ENCODE data around the gene GNAT2.

Gene GNAT2

GRCh38 chr1:109625601-109626560 lies 6.5 kb upstream of the GNAT2 start:
- no peak for DNase-seq

- no peak for DNase-seq
Measured at GRCh38 chr1:109625176-109625575, 5.8 kb upstream of the GNAT2 start.

GRCh38 chr1:109624201-109625010 lies 5.0 kb upstream of the GNAT2 start:
- no peak for DNase-seq

DNA sequence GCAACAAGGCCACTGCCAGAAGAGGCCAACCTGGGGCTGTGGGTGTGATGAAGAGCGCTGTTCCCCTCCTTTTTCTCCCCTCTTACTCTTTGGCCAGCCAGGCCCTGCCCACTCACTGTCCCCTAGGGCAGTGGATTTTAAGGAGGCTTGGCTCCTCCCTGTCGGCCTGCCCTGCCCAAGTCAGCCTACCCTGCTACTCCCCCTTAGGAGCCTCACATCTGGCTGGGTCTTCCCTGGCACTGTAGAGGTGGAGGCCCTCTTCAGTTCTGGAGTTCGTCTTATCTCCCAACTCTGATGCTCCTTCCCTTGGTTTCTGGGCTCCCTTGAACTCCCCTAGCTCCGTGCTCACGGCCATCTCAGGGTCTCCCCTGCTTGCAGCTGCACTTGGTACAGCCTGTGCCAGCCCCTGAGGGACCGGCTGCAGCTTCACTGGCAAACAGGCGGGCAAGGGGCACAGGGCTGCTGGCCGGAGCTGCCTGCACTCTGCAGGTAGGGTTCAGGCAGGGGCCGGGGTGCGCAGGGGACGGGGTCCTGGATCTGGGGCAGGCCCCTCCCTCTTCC lies 4.3 kb upstream of the GNAT2 start:
- DNase-seq = no peak

DNA sequence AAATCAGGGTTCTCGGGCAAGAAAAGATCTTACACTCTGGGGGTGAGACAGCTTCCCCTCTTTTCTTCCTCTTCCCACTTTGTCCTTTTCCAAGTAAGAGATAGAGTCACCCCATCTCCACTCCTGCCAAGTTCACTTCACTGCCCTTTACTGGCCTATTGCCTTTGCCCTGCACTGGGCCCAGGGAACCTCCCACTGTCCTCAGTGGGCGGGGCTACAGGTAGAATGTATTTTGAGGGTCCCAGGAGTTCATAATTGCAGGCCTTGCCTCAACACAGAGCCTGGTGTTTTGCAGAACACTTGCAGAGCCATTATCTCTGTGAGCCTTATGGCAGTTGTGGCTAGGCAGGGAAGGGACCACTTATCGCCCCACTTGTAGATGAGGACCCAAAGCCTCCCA lies 3.5 kb upstream of the GNAT2 start:
- no peak for DNase-seq

GRCh38 chr1:109622137-109622892 lies 2.9 kb upstream of the GNAT2 start:
- no peak for DNase-seq

- no peak for DNase-seq
Measured at GRCh38 chr1:109621379-109622136, 2.1 kb upstream of the GNAT2 start.

GRCh38 chr1:109620841-109621286 lies 1.4 kb upstream of the GNAT2 start:
- DNase-seq = peak; percentile 98

- DNase-seq = no peak
Measured at GRCh38 chr1:109620401-109620791, 980 bp upstream of the GNAT2 start.

- DNase-seq = no peak
Measured at GRCh38 chr1:109618661-109619575, 498 bp downstream of the GNAT2 start.

DNA sequence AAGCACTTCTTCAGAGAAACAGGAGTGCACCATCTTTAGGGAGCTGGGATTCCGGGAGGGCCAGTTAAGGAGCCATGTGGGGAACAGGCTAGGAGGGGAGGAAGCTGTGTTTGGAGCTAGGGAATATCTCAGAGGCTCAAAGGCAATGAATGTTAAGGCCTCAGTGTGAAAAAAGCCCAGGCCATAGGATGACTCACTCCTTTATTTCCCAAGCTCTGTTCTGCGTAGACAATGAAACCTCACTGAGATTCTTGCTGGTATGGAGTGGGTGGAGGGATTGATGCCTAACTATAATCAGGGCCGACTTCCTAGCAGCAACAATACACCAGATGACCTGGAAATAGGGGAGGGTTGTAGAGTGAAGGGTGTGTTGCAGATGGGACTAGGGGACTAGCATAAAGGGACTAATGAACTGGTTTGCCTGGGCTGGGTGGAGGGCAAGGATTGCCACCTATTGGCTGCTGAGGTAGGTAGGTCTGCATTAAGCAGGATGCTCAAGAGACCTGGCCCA lies 2.1 kb downstream of the GNAT2 start:
- no peak for DNase-seq

DNA sequence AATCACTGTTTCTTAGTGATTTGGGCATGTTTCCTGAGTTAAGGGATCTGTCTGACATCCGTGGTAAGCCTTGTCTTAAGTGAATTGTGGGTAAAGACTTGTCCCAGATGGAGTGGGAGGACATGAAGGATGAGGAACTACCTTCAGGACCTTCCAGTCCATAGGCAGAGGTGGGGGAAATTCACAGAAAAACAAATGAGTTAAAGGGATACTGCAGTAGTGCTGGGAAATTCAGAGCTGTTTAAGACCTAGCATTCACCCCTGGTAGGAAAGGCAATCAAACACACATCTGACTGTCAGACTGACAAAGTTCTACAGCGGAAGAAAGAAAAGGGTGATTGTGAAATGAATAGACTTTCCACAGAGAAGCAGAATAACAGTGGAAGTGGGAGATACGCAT lies 3.0 kb downstream of the GNAT2 start:
- no peak for DNase-seq

DNA sequence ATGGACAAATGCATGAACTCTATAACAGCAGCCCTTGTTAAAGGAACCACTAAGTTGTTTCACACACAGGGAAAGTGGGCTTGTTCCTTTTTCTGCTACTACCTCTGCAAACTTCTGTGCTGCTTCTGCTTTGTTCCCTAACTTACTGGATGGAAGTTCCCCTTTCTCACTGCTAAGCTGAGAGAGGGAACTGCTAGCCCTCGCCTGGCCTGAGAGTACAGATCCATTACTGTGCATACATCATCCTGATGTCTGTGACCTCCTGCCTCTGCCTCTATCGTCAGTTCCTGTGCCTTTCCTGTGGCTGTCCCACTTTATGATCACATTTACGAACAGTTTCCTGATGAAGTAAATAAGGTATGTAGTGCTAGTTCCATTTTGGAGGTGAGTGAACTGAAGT lies 3.5 kb downstream of the GNAT2 start:
- DNase-seq = no peak

DNA sequence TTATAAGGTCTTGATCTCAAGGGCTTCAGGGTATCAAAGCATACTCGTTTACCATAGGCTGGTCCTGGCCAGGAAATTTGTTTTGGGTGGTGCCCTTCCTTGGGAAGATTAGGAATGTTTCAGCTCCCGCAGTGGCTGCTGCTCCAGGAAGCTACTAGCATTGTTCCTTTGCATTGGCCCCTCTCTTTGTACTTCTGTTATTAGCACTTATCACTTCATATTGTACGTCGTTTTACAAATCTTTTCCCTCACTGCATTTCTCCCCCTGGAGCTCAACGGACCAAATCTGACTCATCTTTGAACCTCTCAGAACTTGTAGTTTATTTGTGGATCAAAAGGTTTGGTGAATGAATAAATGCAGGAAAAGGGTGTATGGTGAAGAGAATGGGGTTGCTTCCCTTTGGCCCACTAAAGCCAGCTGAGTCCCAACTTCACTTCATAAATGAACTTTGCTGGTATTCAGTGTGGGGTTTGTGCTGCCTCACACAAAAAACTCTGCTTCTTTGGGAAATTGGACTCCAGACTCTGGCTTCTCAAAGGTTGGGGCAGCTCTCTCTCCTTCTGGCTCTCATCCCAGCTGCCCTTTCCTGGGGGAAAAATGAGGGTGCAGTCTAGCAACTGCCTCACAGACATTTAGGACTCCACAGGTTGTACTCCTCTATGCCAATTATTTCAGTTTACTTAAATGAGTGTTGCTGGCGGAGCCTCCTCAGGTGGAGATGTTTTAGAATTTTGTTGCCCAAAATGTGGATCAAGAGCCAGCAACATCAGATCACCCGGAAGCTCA lies 5.9 kb downstream of the GNAT2 start:
- DNase-seq = no peak

- DNase-seq = no peak
Measured at GRCh38 chr1:109611308-109611990, 8.0 kb downstream of the GNAT2 start.

DNA sequence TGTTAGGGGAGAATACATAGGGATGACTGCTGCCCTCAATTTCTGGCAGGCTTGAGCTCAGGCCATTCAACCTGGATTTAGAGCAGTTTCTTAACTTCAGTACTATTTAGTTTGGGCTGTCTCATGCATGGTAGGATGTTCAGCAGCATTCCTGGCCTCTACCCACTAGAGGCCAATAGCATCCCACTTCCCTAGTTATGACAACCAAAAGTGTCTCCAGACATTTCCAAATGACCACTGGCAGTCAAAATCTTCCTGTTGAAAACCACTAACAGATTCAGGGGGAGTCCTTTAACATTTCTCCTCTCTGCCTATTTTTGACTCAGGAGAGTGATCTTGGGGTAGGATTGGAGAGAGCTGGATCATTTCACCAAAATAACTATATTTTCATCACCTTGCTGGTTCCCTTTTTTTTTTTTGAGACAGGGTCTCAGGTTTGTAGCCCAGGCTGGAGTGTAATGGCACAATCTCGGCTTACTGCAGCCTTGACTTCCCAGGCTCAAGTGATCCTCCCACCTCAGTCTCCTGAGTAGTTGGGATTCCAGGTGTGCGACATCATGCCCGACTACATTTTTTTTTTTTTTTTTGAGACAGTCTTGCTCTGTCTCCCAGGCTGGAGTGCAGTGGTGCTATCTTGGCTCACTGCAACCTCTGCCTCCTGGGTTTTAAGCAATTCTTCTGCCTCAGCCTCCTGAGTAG lies 8.7 kb downstream of the GNAT2 start:
- DNase-seq = no peak

DNA sequence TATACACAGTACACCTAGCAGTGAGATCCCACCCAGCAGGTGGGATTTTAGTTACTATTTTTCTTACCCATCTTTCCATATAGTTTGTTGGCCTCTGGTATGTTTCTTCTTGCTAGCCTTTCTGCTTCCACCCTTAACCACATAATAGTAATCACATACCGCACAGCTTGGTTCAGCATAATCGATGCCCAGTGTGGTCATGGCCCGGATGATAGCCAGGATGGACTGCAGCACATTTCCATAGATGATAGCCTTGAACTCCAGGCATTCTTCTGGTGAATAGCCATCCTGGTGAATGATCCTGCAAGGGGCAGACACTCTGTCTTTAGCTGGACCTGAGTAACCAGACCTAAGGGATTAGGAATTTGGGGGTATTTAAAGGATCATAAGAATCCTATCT lies 9.5 kb downstream of the GNAT2 start:
- no peak for DNase-seq

GRCh38 chr1:109605381-109605780 lies 14.0 kb downstream of the GNAT2 start:
- no peak for DNase-seq

- DNase-seq = no peak
Measured at GRCh38 chr1:109603229-109603628, 16.2 kb downstream of the GNAT2 start.

Data from activated naive CD4-positive, alpha-beta T cell treated with anti-CD3 and anti-CD28 coated beads, Interleukin-2, amount 50 U/mL, for 16 hours (primary cell).